HAP-1 (cell line): ENCODE data around the gene PRKCD.
"Not testable (repeated sequence)": the region's sequence is repeated elsewhere in the genome, so short reads cannot be mapped to it uniquely, and the experiment has no call there.

Experiments
- DNase-seq, 2 experiments: peaks; one replicate each; pipeline ENCODE4 v3.0.0-alpha.2; 2016 to 2020; ENCODE audit warnings: low spot score in 2 of 2
- H3K27me3 ChIP-seq: fragments of 250-450 bp; sonication (Bioruptor Pico); 2 replicates; pipeline ENCODE4 v1.5.1; 2020; ENCODE audit warnings: low read depth, mild to moderate bottlenecking, moderate library complexity
- H3K36me3 ChIP-seq: fragments of 250-450 bp; sonication (Bioruptor Pico); replicated peaks from 2 replicates; pipeline ENCODE4 v1.5.1; 2020; ENCODE audit warnings: mild to moderate bottlenecking
- H3K4me1 ChIP-seq: fragments of 250-450 bp; sonication (Bioruptor Pico); 2 replicates; pipeline ENCODE4 v1.5.1; 2020; ENCODE audit warnings: mild to moderate bottlenecking
- H3K4me3 ChIP-seq: fragments of 250-450 bp; sonication (Bioruptor Pico); 2 replicates; pipeline ENCODE4 v1.5.1; 2020; ENCODE audit warnings: mild to moderate bottlenecking, moderate library complexity
- H3K9me3 ChIP-seq: fragments of 250-450 bp; sonication (Bioruptor Pico); 2 replicates; pipeline ENCODE4 v1.5.1; 2020; ENCODE audit warnings: mild to moderate bottlenecking, moderate library complexity
- in situ Hi-C: fragments of 300-500 bp; cut with MboI; formaldehyde crosslinking; loops from 3 replicates; pipeline ENCODE4 v1.14.3; 2020; ENCODE audit warnings: low sequenced_read_pairs, inconsistent platforms, mixed read lengths

The PRKCD gene

DNA sequence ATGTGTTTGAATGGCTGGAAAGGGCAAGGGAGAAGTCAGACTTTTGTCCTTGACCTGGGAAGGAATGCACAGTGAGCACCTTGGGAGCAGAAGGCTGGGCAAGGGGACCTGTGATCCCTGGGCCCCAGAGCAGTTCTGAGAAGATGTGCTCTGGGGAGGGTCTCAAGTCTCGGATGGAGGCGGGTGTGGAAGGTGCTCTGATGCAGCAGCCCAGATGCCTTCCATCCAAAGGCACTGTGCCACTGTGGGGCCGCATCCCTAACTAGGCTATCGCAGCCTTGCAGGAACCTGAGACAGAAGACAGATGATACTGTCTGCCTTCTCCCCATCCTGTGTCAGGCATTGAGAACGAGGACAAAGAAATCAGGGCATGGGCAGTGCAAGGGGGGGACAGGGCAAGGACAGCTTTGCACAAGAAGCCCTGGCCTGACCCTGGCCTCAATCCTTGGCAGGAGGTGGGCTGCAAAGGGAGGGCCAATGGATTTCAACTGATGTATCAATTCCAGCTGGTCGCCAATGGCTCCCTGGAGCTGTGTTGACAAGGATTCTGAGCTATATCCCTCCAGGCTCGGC is 14.6 kb upstream of the PRKCD start:
- Histone ChIP-seq H3K27me3 (no peaks in the 10 kb centered on the region), H3K4me1 (no peaks in the 10 kb centered on the region), H3K36me3 (no peaks in the 10 kb centered on the region), H3K4me3 (no peak overlapping the region), H3K9me3 (no peaks in the 10 kb centered on the region)
- in situ Hi-C loops: no loop called here
- DNase-seq: no peak

GRCh38 chr3:53147151-53147902 is 13.7 kb upstream of the PRKCD start:
- Histone ChIP-seq H3K36me3 (no peaks in the 10 kb centered on the region), H3K4me3 (no peak overlapping the region), H3K4me1 (no peaks in the 10 kb centered on the region), H3K9me3 (no peaks in the 10 kb centered on the region), H3K27me3 (no peaks in the 10 kb centered on the region)
- no peak for DNase-seq
- in situ Hi-C loops: no loop called here

- no peak for DNase-seq
- H3K4me1 ChIP-seq: no peaks in the 10 kb centered on the region
- H3K36me3 ChIP-seq: no peaks in the 10 kb centered on the region
- in situ Hi-C loops: no loop called here
- H3K4me3 ChIP-seq: no peak overlapping the region
- no peaks in the 10 kb centered on the region for H3K27me3 ChIP-seq
- H3K9me3 ChIP-seq: no peaks in the 10 kb centered on the region
Measured at GRCh38 chr3:53147903-53148400, 13.1 kb upstream of the PRKCD start.

- in situ Hi-C loops: no loop called here
- no peaks in the 10 kb centered on the region for H3K4me1 ChIP-seq
- no peak for DNase-seq
- no peak overlapping the region for H3K4me3 ChIP-seq
- no peaks in the 10 kb centered on the region for H3K36me3 ChIP-seq
- H3K9me3 ChIP-seq: no peaks in the 10 kb centered on the region
- no peaks in the 10 kb centered on the region for H3K27me3 ChIP-seq
Measured at GRCh38 chr3:53149006-53149690, 11.9 kb upstream of the PRKCD start.

DNA sequence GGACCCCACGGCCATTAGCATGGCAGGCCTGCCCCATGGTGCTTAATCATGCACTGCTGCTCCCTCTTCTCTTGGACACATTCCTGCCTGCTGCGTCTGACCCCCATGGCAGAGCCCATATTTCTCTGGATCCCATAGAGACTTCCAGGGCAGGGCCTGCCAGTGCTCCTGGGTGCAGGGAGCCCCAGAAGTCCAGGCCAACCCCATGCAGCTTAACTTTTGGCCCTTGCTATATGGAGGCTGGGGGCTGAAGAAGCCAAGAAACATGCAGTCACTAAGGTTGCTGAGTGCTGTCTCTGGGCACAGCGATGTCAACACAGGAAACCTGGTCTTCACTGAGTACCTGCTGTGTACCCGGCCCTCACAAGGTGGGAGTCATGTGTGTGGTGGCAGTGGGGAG is 11.3 kb upstream of the PRKCD start:
- Histone ChIP-seq H3K4me1 (no peaks in the 10 kb centered on the region), H3K27me3 (no peaks in the 10 kb centered on the region), H3K9me3 (no peaks in the 10 kb centered on the region), H3K4me3 (no peak overlapping the region), H3K36me3 (no peaks in the 10 kb centered on the region)
- in situ Hi-C loops: no loop called here
- DNase-seq: no peak

DNA sequence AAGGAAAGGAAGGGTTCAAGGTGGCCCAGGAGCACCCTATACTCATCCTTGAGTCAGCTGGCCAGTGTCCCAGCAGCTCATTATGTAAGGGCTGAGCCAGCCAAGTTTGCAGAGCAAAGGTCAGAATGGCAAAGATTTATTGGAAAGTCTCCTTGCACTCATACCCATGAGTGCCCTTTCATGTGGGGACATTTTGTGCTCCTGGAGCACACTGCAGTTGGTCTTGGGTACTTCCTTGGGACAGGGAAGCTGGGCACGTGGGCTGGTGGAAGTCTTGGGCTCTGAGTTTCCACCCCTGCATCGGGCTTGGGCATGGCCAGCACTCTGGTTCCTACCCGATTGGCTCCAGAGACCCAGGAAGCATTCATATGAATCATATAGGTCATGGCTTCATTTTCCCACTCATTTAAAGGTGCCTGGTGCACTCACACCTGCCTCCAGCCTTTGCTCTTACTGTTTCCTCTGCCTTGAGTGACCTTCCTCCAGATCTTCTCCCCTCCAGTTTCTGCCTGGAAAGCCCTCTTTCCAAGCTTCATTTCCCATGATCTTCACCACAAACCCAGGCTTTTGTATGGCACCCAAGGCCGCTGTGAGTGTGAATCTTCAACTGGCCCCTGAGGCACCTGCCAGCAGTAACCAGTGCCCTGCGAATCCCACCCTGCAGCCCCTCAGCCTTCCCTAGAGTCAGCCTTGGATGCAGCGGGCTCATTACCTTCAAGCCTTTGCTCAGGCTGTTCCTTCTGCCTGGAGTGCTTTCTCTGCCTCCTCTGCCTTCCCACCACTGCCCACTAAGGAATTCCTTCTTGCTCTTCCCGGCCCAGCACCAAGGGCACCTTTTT is 10.5 kb upstream of the PRKCD start:
- Histone ChIP-seq H3K27me3 (no peaks in the 10 kb centered on the region), H3K36me3 (no peaks in the 10 kb centered on the region), H3K4me1 (no peaks in the 10 kb centered on the region), H3K4me3 (no peak overlapping the region), H3K9me3 (no peaks in the 10 kb centered on the region)
- no peak for DNase-seq
- in situ Hi-C loops: no loop called here

- H3K36me3 ChIP-seq, H3K4me1 ChIP-seq, in situ Hi-C loops, H3K4me3 ChIP-seq, DNase-seq, H3K27me3 ChIP-seq, H3K9me3 ChIP-seq: not testable (repeated sequence)
Measured at GRCh38 chr3:53151086-53151438, 9.9 kb upstream of the PRKCD start.

- in situ Hi-C loops: no loop called here
- DNase-seq: no peak
- Histone ChIP-seq H3K4me3 (no peak overlapping the region), H3K4me1 (no peaks in the 10 kb centered on the region), H3K36me3 (no peaks in the 10 kb centered on the region), H3K9me3 (no peaks in the 10 kb centered on the region), H3K27me3 (no peaks in the 10 kb centered on the region)
Measured at GRCh38 chr3:53151465-53151864, 9.5 kb upstream of the PRKCD start.

DNA sequence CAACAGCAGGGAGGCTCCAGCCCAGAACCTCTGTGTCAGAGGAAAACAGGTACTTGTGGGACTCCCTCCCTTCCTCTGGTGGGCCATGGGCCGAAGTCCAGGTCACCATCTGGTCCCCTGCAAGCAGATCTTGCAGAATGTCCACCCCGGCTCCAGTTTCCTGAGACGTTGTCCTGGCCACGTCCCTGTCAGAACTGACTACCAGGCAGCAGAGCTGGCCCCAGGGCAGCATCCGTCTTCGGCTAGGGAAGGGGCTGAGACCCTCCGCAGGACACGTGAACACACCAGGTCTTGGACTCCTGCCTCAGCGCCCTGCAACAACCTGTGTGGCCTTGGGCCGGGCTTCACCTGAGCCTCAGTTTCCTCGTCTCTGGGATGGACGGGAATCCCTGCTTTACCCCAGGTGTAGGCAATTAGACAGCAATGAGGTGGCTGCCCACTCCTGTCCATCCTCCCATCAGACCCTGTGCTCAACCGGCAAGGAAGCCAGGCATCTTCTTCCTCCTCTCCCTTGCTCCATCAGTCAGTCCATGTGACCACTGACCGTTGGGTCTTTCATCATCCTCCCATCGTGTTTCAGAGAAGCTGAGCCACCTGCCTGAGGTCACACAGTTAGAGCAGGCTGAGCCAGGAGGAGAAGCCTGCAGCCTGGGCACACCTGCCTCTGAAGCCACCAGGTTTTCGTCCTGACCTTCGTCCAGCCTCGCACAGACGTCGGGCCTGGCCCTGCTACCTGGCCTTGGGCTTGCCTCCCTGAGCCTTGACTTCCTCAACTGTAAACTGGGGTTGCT is 8.9 kb upstream of the PRKCD start:
- in situ Hi-C loops: no loop called here

DNA sequence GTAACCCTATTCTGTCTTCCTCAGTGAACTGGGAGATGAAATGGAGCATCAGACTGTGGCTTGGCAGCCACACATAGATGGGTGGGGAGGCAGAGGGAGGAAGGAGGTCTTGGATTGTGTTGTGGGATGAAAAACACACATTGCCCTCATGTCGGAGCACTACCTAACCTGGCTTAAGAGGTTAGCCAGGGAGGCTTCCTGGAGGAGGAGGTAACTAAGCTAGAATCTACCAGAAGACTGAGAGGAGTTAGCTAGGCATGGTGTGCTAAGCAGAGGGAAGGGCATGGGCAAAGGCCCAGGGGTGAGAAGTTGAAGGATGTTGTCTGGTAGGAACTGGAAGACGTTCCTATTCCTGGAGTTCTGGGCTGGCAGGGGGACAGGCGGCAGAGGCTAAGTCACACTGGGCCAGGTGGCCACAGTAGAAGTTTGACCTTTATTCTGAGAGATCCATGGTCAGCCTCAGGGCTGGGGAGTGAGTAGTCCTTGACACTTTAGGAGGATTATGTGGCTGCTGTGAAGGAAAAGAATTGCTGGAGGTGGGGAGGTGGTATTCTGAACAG is 7.7 kb upstream of the PRKCD start:
- in situ Hi-C loops: no loop called here
- Histone ChIP-seq H3K27me3 (no peaks in the 10 kb centered on the region), H3K4me3 (no peak overlapping the region), H3K4me1 (no peaks in the 10 kb centered on the region), H3K9me3 (no peaks in the 10 kb centered on the region), H3K36me3 (no peaks in the 10 kb centered on the region)
- DNase-seq: no peak

More for the DNA sequence above, 8.9 kb upstream of the PRKCD start:
- Histone ChIP-seq H3K27me3 (no peaks in the 10 kb centered on the region), H3K4me3 (no peak overlapping the region), H3K4me1 (no peaks in the 10 kb centered on the region), H3K9me3 (no peaks in the 10 kb centered on the region), H3K36me3 (no peaks in the 10 kb centered on the region)
- no peak for DNase-seq

- no peak for DNase-seq
- Histone ChIP-seq H3K36me3 (no peaks in the 10 kb centered on the region), H3K4me1 (no peaks in the 10 kb centered on the region), H3K27me3 (no peaks in the 10 kb centered on the region), H3K4me3 (no peak overlapping the region), H3K9me3 (no peaks in the 10 kb centered on the region)
- in situ Hi-C loops: no loop called here
Measured at GRCh38 chr3:53153980-53154379, 7.0 kb upstream of the PRKCD start.

GRCh38 chr3:53154881-53155285 is 6.1 kb upstream of the PRKCD start:
- H3K36me3 ChIP-seq: no peaks in the 10 kb centered on the region
- no peaks in the 10 kb centered on the region for H3K27me3 ChIP-seq
- DNase-seq: no peak
- H3K4me1 ChIP-seq: no peaks in the 10 kb centered on the region
- in situ Hi-C loops: no loop called here
- no peaks in the 10 kb centered on the region for H3K9me3 ChIP-seq
- no peak overlapping the region for H3K4me3 ChIP-seq

- in situ Hi-C loops: no loop called here
- no peaks in the 10 kb centered on the region for H3K4me1 ChIP-seq
- H3K27me3 ChIP-seq: no peaks in the 10 kb centered on the region
- H3K36me3 ChIP-seq: no peaks in the 10 kb centered on the region
- H3K9me3 ChIP-seq: no peaks in the 10 kb centered on the region
- no peak overlapping the region for H3K4me3 ChIP-seq
- no peak for DNase-seq
Measured at GRCh38 chr3:53155760-53156159, 5.2 kb upstream of the PRKCD start.
